ENCODE data around the gene KSR1. TPM values are rescaled to one million over a fixed set of nuclear protein-coding genes. Genes with fewer than 3 reads are reported as not detected.

KSR1 gene
- total and polyA plus RNA-seq, 10 of the 15 experiments (the other 5 are each of a cell fraction or from before 2014, with no cell fraction given), result 0.97 to 66.6 (median 22.9) TPM

DNA sequence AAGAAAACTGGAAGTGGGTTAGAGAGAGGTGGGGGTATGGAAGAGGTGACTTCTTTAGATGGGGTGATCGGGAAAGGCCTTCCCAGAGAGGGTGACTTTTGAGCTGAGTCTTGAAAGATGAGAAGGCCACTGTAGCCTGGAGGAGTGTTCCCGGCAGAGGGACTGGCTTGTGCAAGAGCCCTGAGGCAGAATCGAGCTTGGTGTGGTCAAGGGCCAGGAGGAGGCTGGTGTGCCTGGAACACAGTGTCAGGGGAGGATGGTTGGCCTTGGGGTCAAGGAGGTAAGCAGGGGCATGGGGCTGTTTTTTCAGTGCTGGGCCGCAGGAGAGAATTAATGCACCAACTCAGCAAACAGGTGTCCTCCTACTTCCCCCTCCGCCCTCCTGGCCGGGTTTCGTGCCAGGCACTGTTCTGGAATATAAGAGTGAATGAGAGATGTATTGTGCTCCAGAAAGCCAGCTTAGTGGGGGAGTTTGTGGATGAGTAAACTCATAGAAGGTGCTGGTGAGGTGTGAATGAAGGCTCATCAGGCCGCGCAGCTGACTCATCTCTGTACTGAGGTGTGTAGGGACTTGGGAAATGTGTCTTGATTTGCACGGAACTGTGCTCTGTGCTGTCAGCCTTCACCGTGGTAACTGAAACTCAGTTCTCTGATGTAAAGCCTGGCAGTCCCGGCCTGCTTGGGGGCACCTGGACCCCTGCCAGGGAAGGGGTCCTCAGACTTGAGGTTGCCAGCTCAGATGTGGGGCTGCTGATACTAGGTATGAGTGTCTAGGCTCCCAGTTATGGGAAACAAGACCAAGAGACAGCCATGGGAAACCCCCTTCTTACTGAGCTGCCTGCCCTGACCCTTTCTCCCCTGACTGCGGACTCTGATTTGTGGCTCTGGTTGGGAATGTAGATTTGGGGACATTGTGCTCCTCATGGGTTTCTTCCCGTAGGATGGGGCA, 15.3 kb downstream of the KSR1 start (continued):
- TF ChIP-seq, protein P1, sequence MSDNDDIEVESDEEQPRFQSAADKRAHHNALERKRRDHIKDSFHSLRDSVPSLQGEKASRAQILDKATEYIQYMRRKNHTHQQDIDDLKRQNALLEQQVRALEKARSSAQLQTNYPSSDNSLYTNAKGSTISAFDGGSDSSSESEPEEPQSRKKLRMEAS (IDR thresholded peaks at IDR 0.05; ENCODE audit: low read depth, low read length), result no peak
- TF ChIP-seq PAX8 (IDR thresholded peaks at IDR 0.05) (0 out of 2 replicates have a peak, but pooled peaks have one; percentile 31), HDAC6 (IDR thresholded peaks at IDR 0.05; ENCODE audit: unreplicated experiment) (no peak), ETV6 (conservative IDR thresholded peaks at IDR 0.05 in 1 of 2, IDR thresholded peaks at IDR 0.05 in 1 of 2; ENCODE audit: borderline replicate concordance in 1 of 2, low read depth in 1 of 2) (peak in 1 of 2 experiments; percentile 94; a peak in 2 of 4 replicates), SPI1 (IDR thresholded peaks at IDR 0.05; ENCODE audit: borderline replicate concordance, insufficient read depth, low read depth, low read length) (peak; percentile 55; the same call in 1 of the 2 replicates), EGR1 (IDR thresholded peaks at IDR 0.05; ENCODE audit: borderline replicate concordance in 1 of 2, low read depth in 2 of 2, low read length in 2 of 2) (no peak), SMC3 (IDR thresholded peaks at IDR 0.05; ENCODE audit: borderline replicate concordance, low read length) (peak; percentile 38; the same call in 1 of the 2 replicates), POLR2AphosphoS2 (IDR thresholded peaks at IDR 0.05; ENCODE audit: low read depth, low read length) (no peak), CHD1 (IDR thresholded peaks at IDR 0.05; ENCODE audit: low read depth, low read length) (peak; percentile 80; the same call in 1 of the 2 replicates), ESRRA (IDR thresholded peaks at IDR 0.05; ENCODE audit: low read length) (0 out of 2 replicates have a peak, but pooled peaks have one; percentile 27), STAT3 (IDR thresholded peaks at IDR 0.05; ENCODE audit: low read depth, low read length) (peak; percentile 96), KDM1A (IDR thresholded peaks at IDR 0.05; ENCODE audit: borderline replicate concordance) (no peak), IRF4 (IDR thresholded peaks at IDR 0.05; ENCODE audit: low read depth, low read length) (peak; percentile 100), ZZZ3 (IDR thresholded peaks at IDR 0.05; ENCODE audit: control insufficient read depth, insufficient read length, low read depth) (no peak), KAT2A (conservative IDR thresholded peaks at IDR 0.05; ENCODE audit: control insufficient read depth, low read depth, low read length) (no peak)
- TF ChIP-seq, protein P2, sequence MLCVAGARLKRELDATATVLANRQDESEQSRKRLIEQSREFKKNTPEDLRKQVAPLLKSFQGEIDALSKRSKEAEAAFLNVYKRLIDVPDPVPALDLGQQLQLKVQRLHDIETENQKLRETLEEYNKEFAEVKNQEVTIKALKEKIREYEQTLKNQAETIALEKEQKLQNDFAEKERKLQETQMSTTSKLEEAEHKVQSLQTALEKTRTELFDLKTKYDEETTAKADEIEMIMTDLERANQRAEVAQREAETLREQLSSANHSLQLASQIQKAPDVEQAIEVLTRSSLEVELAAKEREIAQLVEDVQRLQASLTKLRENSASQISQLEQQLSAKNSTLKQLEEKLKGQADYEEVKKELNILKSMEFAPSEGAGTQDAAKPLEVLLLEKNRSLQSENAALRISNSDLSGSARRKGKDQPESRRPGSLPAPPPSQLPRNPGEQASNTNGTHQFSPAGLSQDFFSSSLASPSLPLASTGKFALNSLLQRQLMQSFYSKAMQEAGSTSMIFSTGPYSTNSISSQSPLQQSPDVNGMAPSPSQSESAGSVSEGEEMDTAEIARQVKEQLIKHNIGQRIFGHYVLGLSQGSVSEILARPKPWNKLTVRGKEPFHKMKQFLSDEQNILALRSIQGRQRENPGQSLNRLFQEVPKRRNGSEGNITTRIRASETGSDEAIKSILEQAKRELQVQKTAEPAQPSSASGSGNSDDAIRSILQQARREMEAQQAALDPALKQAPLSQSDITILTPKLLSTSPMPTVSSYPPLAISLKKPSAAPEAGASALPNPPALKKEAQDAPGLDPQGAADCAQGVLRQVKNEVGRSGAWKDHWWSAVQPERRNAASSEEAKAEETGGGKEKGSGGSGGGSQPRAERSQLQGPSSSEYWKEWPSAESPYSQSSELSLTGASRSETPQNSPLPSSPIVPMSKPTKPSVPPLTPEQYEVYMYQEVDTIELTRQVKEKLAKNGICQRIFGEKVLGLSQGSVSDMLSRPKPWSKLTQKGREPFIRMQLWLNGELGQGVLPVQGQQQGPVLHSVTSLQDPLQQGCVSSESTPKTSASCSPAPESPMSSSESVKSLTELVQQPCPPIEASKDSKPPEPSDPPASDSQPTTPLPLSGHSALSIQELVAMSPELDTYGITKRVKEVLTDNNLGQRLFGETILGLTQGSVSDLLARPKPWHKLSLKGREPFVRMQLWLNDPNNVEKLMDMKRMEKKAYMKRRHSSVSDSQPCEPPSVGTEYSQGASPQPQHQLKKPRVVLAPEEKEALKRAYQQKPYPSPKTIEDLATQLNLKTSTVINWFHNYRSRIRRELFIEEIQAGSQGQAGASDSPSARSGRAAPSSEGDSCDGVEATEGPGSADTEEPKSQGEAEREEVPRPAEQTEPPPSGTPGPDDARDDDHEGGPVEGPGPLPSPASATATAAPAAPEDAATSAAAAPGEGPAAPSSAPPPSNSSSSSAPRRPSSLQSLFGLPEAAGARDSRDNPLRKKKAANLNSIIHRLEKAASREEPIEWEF (IDR thresholded peaks at IDR 0.05; ENCODE audit: insufficient replicate concordance, low read depth, low read length), result peak; percentile 89
- TF ChIP-seq, protein P3, sequence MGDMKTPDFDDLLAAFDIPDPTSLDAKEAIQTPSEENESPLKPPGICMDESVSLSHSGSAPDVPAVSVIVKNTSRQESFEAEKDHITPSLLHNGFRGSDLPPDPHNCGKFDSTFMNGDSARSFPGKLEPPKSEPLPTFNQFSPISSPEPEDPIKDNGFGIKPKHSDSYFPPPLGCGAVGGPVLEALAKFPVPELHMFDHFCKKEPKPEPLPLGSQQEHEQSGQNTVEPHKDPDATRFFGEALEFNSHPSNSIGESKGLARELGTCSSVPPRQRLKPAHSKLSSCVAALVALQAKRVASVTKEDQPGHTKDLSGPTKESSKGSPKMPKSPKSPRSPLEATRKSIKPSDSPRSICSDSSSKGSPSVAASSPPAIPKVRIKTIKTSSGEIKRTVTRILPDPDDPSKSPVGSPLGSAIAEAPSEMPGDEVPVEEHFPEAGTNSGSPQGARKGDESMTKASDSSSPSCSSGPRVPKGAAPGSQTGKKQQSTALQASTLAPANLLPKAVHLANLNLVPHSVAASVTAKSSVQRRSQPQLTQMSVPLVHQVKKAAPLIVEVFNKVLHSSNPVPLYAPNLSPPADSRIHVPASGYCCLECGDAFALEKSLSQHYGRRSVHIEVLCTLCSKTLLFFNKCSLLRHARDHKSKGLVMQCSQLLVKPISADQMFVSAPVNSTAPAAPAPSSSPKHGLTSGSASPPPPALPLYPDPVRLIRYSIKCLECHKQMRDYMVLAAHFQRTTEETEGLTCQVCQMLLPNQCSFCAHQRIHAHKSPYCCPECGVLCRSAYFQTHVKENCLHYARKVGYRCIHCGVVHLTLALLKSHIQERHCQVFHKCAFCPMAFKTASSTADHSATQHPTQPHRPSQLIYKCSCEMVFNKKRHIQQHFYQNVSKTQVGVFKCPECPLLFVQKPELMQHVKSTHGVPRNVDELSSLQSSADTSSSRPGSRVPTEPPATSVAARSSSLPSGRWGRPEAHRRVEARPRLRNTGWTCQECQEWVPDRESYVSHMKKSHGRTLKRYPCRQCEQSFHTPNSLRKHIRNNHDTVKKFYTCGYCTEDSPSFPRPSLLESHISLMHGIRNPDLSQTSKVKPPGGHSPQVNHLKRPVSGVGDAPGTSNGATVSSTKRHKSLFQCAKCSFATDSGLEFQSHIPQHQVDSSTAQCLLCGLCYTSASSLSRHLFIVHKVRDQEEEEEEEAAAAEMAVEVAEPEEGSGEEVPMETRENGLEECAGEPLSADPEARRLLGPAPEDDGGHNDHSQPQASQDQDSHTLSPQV (IDR thresholded peaks at IDR 0.05), result peak; percentile 40; the same call in 1 of the 2 replicates
- TF ChIP-seq, protein P4, sequence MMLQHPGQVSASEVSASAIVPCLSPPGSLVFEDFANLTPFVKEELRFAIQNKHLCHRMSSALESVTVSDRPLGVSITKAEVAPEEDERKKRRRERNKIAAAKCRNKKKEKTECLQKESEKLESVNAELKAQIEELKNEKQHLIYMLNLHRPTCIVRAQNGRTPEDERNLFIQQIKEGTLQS (IDR thresholded peaks at IDR 0.05; ENCODE audit: borderline replicate concordance, extremely low read depth, low read depth, low read length), result no peak

Data from GM12878 (cell line).